Measurements from ENCODE around the gene STARD7.

The STARD7 gene

DNA sequence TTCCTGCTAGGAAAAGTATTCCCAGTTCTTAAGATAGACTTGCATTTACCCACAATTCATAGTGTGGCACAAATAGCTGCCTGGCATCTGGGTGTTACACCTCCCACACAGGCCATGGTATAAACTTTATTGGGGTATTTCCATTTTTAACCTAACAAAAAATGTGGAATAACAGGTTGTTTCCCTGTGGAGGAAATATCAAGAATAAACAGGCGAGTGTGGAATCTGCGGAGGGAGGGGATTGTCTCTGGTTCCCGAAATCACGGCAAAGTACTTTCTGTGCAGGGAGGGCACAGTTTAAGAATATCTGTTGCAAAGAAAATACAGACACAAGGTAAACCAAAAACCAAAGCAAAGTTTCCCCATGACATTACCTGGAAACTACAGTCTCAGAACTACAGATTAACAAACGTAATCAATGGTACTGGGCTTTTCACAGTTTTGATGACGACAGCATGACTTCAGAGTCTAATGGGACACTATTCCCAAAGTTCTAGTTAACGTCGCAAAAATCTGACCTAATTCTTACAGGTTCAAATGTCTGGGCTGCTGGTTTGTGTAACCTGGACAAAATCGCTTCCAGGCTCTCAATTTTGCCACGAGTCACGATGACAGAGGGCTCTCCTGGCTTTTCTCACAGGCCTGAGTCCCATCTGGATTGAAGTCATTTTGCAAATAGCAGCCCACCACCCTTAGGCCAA lies 1.4 kb downstream of the STARD7 start:
- ChIA-PET CTCF (no interaction called here), POLR2A (interaction anchor here (0.9 to 1.7 kb wide), 5 partner anchors 12 to 299 kb away, joined by 3 to 10 read pairs (median 5); no protein-coding TSS in a partner anchor)

DNA sequence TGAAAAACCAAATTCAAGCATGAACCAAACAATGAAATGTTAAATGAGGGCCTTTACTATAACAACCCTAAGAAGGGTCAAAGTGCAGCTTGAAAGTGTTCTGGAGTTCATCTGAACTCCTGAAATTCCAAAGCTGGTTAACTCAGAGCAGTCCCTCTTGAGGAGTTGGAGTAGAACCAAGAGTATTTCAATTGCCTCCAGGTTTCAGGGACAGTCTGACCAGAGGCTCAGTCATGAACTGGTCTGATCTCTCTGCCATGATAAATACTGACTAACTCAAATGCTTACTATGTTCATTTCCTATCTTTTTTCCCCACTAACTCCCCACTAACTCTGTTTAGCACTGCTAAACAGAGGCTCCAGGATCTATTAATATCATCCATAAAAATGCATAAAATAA lies 2.7 kb downstream of the STARD7 start:
- TF ChIP-seq HDGF (IDR thresholded peaks at IDR 0.05; ENCODE audit: borderline replicate concordance) (no peak), ARNT (IDR thresholded peaks at IDR 0.05) (no peak), SUZ12 (IDR thresholded peaks at IDR 0.05) (no peak), TARDBP (IDR thresholded peaks at IDR 0.05) (no peak), FOXK2 (IDR thresholded peaks at IDR 0.05) (no peak), ZNF384 (IDR thresholded peaks at IDR 0.05) (no peak), SP1 (IDR thresholded peaks at IDR 0.05) (no peak), FOXA1 (IDR thresholded peaks at IDR 0.05) (no peak), ELF4 (IDR thresholded peaks at IDR 0.05) (no peak), CTBP1 (IDR thresholded peaks at IDR 0.05; ENCODE audit: borderline replicate concordance) (no peak), BHLHE40 (IDR thresholded peaks at IDR 0.05; ENCODE audit: borderline replicate concordance) (no peak), NFRKB (IDR thresholded peaks at IDR 0.05) (no peak), L3MBTL2 (conservative IDR thresholded peaks at IDR 0.05) (no peak), LEF1 (IDR thresholded peaks at IDR 0.05; ENCODE audit: borderline replicate concordance) (no peak), FOXM1 (IDR thresholded peaks at IDR 0.05; ENCODE audit: borderline replicate concordance) (no peak)
- TF ChIP-seq, protein P1, sequence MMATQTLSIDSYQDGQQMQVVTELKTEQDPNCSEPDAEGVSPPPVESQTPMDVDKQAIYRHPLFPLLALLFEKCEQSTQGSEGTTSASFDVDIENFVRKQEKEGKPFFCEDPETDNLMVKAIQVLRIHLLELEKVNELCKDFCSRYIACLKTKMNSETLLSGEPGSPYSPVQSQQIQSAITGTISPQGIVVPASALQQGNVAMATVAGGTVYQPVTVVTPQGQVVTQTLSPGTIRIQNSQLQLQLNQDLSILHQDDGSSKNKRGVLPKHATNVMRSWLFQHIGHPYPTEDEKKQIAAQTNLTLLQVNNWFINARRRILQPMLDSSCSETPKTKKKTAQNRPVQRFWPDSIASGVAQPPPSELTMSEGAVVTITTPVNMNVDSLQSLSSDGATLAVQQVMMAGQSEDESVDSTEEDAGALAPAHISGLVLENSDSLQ (IDR thresholded peaks at IDR 0.05) = no peak
- DNase-seq (ENCODE audit: extremely low spot score) = no peak
- ChIA-PET POLR2A (interaction anchor here (0.5 to 1.2 kb wide), 2 partner anchors 27 to 99 kb away, joined by 3 to 4 read pairs; partner anchors contain the start of gene SNRNP200), CTCF (interaction anchor here (0.6 kb wide), 1 partner anchor 93 kb away, joined by 3 read pairs; no protein-coding TSS in a partner anchor)

More for the DNA sequence above, 1.4 kb downstream of the STARD7 start:
- TF ChIP-seq, protein P1 (IDR thresholded peaks at IDR 0.05) = no peak
- no peak for TF ChIP-seq L3MBTL2 (conservative IDR thresholded peaks at IDR 0.05)
- TF ChIP-seq FOXA1 (IDR thresholded peaks at IDR 0.05) = no peak
- no peak for TF ChIP-seq NFRKB (IDR thresholded peaks at IDR 0.05)
- DNase-seq (ENCODE audit: extremely low spot score) = no peak

DNA sequence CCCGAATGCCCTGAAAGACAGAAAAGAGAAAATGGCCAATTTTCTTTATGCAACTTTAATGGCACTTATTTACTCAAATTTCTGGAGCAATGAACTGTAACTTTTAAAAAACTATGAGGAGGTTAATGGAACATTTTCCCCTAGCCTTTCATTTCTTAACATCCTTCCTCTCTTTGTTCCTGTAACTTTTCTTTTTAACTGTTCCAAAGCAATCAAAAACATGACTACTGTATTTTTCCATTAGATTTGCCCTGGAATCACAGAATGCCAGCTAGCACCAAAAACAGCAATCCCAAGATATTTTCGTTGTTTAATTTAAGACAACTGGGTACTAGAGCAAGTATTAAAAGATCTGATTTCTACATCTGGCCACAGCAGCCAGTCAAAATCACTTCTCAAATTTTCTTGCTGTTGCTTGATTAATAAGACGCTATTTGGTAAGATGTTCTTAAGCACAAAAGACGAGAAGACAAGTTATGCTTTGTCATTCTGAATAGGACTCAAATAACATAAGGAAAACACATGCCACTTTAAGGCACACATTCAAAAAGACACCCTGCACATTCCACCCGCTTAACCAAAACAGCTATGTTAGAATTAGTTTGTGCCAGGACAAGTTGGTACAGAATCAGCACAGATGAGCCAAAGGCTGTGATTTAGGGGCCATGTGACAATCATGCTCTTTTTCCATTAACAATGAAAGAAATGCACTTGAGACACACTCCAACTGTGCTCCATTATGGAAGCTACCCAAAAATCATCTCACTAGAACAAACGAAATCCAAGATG lies 3.6 kb downstream of the STARD7 start:
- CTCF ChIA-PET = interaction anchor here (0.6 kb wide), 1 partner anchor 94 kb away, joined by 3 read pairs; no protein-coding TSS in a partner anchor
- TF ChIP-seq ZNF384 (IDR thresholded peaks at IDR 0.05) = no peak
- POLR2A ChIA-PET = interaction anchor here (0.5 to 1.2 kb wide), 3 partner anchors 28 to 100 kb away, joined by 3 to 4 read pairs (median 4); partner anchors contain the start of gene SNRNP200
- DNase-seq (ENCODE audit: extremely low spot score) = no peak

DNA sequence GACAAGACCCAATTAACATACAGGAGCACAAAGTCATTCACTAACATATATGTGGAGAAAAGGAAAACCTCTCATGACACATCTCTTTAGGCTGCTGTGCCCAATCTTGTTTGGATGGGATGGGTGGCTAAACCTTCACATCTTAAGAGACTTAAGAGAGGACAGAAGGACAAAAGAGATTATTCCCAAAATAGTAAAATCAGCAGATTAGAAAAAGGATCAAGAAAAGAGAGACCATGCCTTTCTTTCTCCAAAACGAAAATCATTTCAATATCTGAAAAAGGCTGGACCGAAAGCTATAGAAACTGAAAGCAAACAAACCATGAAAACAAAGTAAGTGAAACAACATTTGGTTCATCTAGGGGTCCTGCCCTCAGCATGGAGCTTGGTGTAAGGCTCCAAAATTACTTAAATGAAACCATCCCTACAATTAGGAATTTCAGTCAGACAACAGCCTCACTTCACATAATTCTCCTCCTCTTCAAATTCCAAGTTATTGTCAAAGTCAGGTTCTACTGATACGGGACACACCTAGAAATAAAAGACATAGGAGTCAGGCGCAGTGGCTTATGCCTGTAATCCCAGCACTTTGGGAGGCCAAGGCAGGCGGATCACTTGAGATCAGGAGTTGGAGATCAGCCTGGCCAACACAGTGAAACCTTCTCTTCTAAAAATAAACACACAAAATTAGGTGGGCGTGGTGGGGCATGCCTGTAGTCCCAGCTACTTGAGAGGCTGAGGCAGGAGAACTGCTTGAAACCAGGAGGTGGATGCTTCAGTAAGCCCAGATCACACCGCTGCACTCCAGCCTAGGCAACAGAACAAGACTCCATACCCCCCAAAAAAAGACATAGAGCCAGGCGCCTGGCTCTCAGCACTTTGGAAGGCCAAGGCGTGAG lies 5.2 kb downstream of the STARD7 start:
- CTCF ChIA-PET = interaction anchor here (0.7 to 1.5 kb wide), 2 partner anchors 14 to 181 kb away, joined by 3 to 4 read pairs; no protein-coding TSS in a partner anchor
- POLR2A ChIA-PET = interaction anchor here (1.5 kb wide), 1 partner anchor 57 kb away, joined by 3 read pairs; no protein-coding TSS in a partner anchor
- DNase-seq (ENCODE audit: extremely low spot score) = no peak
- TF ChIP-seq HDGF (IDR thresholded peaks at IDR 0.05; ENCODE audit: borderline replicate concordance) (no peak), NFRKB (IDR thresholded peaks at IDR 0.05) (no peak), ARNT (IDR thresholded peaks at IDR 0.05) (no peak), FOXA1 (IDR thresholded peaks at IDR 0.05) (no peak), ELF4 (IDR thresholded peaks at IDR 0.05) (no peak), LEF1 (IDR thresholded peaks at IDR 0.05; ENCODE audit: borderline replicate concordance) (no peak), L3MBTL2 (conservative IDR thresholded peaks at IDR 0.05) (no peak), SUZ12 (IDR thresholded peaks at IDR 0.05) (no peak), BHLHE40 (IDR thresholded peaks at IDR 0.05; ENCODE audit: borderline replicate concordance) (no peak), CTBP1 (IDR thresholded peaks at IDR 0.05; ENCODE audit: borderline replicate concordance) (no peak), ZNF384 (IDR thresholded peaks at IDR 0.05) (no peak), FOXK2 (IDR thresholded peaks at IDR 0.05) (no peak)
- TF ChIP-seq, protein P1 (IDR thresholded peaks at IDR 0.05) = no peak

DNA sequence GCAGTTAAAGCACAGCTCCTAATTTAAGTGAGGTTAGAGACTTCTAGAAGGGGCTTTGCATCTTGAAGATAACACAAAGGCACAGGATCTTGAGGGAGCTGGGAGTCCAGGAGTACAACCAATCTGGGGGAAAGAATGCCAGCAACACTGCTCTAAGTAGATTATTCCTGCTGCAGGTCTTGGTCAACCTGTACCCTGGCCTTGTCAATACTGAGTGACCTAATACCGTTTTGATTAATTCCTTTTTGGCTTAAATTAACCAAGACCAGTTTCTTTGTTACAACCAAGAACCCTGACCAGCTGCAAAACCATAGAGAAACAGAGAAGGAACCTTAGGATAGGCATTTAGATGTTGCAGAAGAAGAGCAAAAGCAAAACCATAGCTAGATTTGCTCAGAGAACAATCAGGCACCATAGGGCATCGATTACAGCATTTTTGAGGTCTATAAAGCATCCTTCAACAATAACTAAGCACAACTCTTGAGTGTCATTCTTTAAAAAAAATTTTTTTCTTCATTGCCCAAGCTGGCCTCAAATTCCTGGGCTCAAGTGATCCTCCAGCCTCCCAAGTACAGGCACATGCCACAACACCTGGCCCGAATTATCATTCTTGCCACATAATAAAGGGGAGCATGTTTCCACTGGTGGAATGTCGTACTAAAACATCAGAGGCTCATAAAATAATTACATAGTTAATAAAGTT lies 6.3 kb downstream of the STARD7 start:
- POLR2A ChIA-PET = no interaction called here
- CTCF ChIA-PET = interaction anchor here (1.5 kb wide), 1 partner anchor 180 kb away, joined by 4 read pairs; no protein-coding TSS in a partner anchor
- no peak for TF ChIP-seq BHLHE40 (IDR thresholded peaks at IDR 0.05; ENCODE audit: borderline replicate concordance)
- TF ChIP-seq ZNF384 (IDR thresholded peaks at IDR 0.05) = no peak
- no peak for TF ChIP-seq LEF1 (IDR thresholded peaks at IDR 0.05; ENCODE audit: borderline replicate concordance)
- no peak for TF ChIP-seq NFRKB (IDR thresholded peaks at IDR 0.05)
- no peak for TF ChIP-seq L3MBTL2 (conservative IDR thresholded peaks at IDR 0.05)
- no peak for TF ChIP-seq CTBP1 (IDR thresholded peaks at IDR 0.05; ENCODE audit: borderline replicate concordance)
- no peak for TF ChIP-seq TARDBP (IDR thresholded peaks at IDR 0.05)
- TF ChIP-seq FOXM1 (IDR thresholded peaks at IDR 0.05; ENCODE audit: borderline replicate concordance) = no peak
- TF ChIP-seq, protein P1 (IDR thresholded peaks at IDR 0.05) = no peak
- no peak for TF ChIP-seq SP1 (IDR thresholded peaks at IDR 0.05)
- TF ChIP-seq SUZ12 (IDR thresholded peaks at IDR 0.05) = no peak
- TF ChIP-seq ELF4 (IDR thresholded peaks at IDR 0.05) = no peak
- no peak for TF ChIP-seq FOXK2 (IDR thresholded peaks at IDR 0.05)
- no peak for TF ChIP-seq ARNT (IDR thresholded peaks at IDR 0.05)

More for the DNA sequence above, 6.3 kb downstream of the STARD7 start:
- DNase-seq (ENCODE audit: extremely low spot score) = no peak
